Measurements from ENCODE around the gene S100A11. TPM values are rescaled to one million over a fixed set of nuclear protein-coding genes. Genes with fewer than 3 reads are reported as not detected.

S100A11 gene
- total RNA-seq, 1 experiment from 2014 or later: 474 TPM

GRCh38 chr1:151989211-151989862 is 47.5 kb downstream of the S100A11 start:
- ATAC-seq (no peak; the same call in 1 of the 2 replicates), DNase-seq (ENCODE audit: low read depth, low spot score) (no peak)
- in situ Hi-C loops (cut with HindIII; ENCODE audit: low pct_unique_long_range_greater_than_20kb, low sequenced_read_pairs) (no loop called here), intact Hi-C loops (cut with micrococcal nuclease; ENCODE audit: unreplicated experiment) (no loop called here)
- CTCF ChIA-PET: interaction anchor here (0.7 to 1.0 kb wide), 3 partner anchors 10 to 80 kb away, joined by 3 to 5 read pairs (median 3); no protein-coding TSS in a partner anchor
- peak overlapping the region; percentile 99 for H3K27ac ChIP-seq (ENCODE audit: low read length)
- no peaks in the 10 kb centered on the region for H3K27me3 ChIP-seq (ENCODE audit: control insufficient read depth, insufficient read depth, low read length)
- peaks cover 65% of the 10 kb centered on the region for H3K4me1 ChIP-seq (ENCODE audit: control insufficient read depth, insufficient read depth, low read length)
- peak overlapping the region; percentile 67 to 83 for H3K4me3 ChIP-seq (ENCODE audit: low read depth in 2 of 2, low read length in 2 of 2)
- peaks cover 32% of the 10 kb centered on the region for H3K36me3 ChIP-seq (ENCODE audit: control insufficient read depth, insufficient read depth, low read length)
- H3K9me3 ChIP-seq (ENCODE audit: control insufficient read depth, insufficient read depth, low read depth, low read length): no peaks in the 10 kb centered on the region
- BruUV-seq (replicated peaks): no TSS peak
- POLR2A ChIA-PET: interaction anchor here (0.6 kb wide), 3 partner anchors 12 to 169 kb away, joined by 3 read pairs; no protein-coding TSS in a partner anchor
- TF ChIP-seq TCF7L2 (IDR thresholded peaks at IDR 0.05; ENCODE audit: low read depth, low read length) (no peak), REST (IDR thresholded peaks at IDR 0.05; ENCODE audit: insufficient read depth in 1 of 2, low read depth in 2 of 2, low read length in 1 of 2) (no peak), POLR2AphosphoS5 (IDR thresholded peaks at IDR 0.05; ENCODE audit: low read depth, low read length) (0 out of 2 replicates have a peak, but pooled peaks have one; percentile 14)

GRCh38 chr1:151988405-151988923 is 48.3 kb downstream of the S100A11 start:
- DNase-seq (ENCODE audit: low read depth, low spot score) (no peak), ATAC-seq (peak; percentile 43)
- no peak for TF ChIP-seq REST (IDR thresholded peaks at IDR 0.05; ENCODE audit: insufficient read depth in 1 of 2, low read depth in 2 of 2, low read length in 1 of 2)
- peak; percentile 81 for TF ChIP-seq POLR2AphosphoS5 (IDR thresholded peaks at IDR 0.05; ENCODE audit: low read depth, low read length)
- TF ChIP-seq TCF7L2 (IDR thresholded peaks at IDR 0.05; ENCODE audit: low read depth, low read length): 0 out of 2 replicates have a peak, but pooled peaks have one; percentile 61
- no peaks in the 10 kb centered on the region for H3K9me3 ChIP-seq (ENCODE audit: control insufficient read depth, insufficient read depth, low read depth, low read length)
- no peaks in the 10 kb centered on the region for H3K27me3 ChIP-seq (ENCODE audit: control insufficient read depth, insufficient read depth, low read length)
- CTCF ChIA-PET: interaction anchor here (1.0 kb wide), 1 partner anchor 9 kb away, joined by 3 read pairs; no protein-coding TSS in a partner anchor
- POLR2A ChIA-PET: interaction anchor here (0.6 kb wide), 1 partner anchor 12 kb away, joined by 3 read pairs; no protein-coding TSS in a partner anchor
- BruUV-seq (replicated peaks): no TSS peak
- H3K27ac ChIP-seq (ENCODE audit: low read length): peak overlapping the region; percentile 99
- H3K36me3 ChIP-seq (ENCODE audit: control insufficient read depth, insufficient read depth, low read length): peaks cover 40% of the 10 kb centered on the region
- H3K4me3 ChIP-seq (ENCODE audit: low read depth in 2 of 2, low read length in 2 of 2): peak overlapping the region; percentile 67 to 83
- peaks cover 74% of the 10 kb centered on the region for H3K4me1 ChIP-seq (ENCODE audit: control insufficient read depth, insufficient read depth, low read length)
- intact Hi-C loops (cut with micrococcal nuclease; ENCODE audit: unreplicated experiment): no loop called here
- in situ Hi-C loops (cut with HindIII; ENCODE audit: low pct_unique_long_range_greater_than_20kb, low sequenced_read_pairs): no loop called here
